ENCODE results near the gene CABYR.

- TF ChIP-seq CTCF (IDR thresholded peaks at IDR 0.05) (no peak), POLR2AphosphoS5 (IDR thresholded peaks at IDR 0.05; ENCODE audit: insufficient read depth in 1 of 2, low read depth in 1 of 2) (no peak)
These were observed 8.4 kb upstream of the CABYR start for GRCh38 chr18:24130494-24130893.
